ENCODE measurements around the gene MRNIP.

DNA sequence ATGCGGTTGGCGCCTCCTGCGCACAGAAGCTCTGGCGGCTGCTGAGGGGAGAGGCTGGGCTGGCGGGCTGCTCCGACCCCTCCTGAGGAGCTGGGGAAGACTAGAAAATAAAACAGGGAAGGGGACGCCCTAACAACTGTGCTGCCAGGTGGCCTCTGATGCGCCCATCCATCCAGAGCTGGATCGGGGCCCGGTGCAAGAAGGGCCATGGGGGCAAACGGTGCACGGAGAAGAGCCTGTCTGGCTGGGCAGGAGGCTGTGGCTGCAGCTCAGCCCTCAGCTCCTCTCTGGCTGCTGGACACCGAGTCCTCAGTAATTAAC is 21.0 kb upstream of the MRNIP start:
- TF ChIP-seq TEAD4 (IDR thresholded peaks at IDR 0.05; ENCODE audit: low read depth, low read length) (no peak), KDM5A (IDR thresholded peaks at IDR 0.05; ENCODE audit: low read length) (no peak), TBP (IDR thresholded peaks at IDR 0.05; ENCODE audit: low read depth, low read length) (no peak), YY1 (IDR thresholded peaks at IDR 0.05; ENCODE audit: low read depth, low read length) (no peak), RAD21 (IDR thresholded peaks at IDR 0.05 in 1 of 2, conservative IDR thresholded peaks at IDR 0.05 in 1 of 2; ENCODE audit: low read depth in 2 of 2, low read length in 2 of 2) (no peak), TAF1 (IDR thresholded peaks at IDR 0.05; ENCODE audit: low read depth, low read length) (no peak), JUND (IDR thresholded peaks at IDR 0.05; ENCODE audit: low read length) (no peak), ZNF274 (IDR thresholded peaks at IDR 0.05; ENCODE audit: borderline replicate concordance, extremely low read depth, low read length) (no peak)
- TF ChIP-seq, protein P1, sequence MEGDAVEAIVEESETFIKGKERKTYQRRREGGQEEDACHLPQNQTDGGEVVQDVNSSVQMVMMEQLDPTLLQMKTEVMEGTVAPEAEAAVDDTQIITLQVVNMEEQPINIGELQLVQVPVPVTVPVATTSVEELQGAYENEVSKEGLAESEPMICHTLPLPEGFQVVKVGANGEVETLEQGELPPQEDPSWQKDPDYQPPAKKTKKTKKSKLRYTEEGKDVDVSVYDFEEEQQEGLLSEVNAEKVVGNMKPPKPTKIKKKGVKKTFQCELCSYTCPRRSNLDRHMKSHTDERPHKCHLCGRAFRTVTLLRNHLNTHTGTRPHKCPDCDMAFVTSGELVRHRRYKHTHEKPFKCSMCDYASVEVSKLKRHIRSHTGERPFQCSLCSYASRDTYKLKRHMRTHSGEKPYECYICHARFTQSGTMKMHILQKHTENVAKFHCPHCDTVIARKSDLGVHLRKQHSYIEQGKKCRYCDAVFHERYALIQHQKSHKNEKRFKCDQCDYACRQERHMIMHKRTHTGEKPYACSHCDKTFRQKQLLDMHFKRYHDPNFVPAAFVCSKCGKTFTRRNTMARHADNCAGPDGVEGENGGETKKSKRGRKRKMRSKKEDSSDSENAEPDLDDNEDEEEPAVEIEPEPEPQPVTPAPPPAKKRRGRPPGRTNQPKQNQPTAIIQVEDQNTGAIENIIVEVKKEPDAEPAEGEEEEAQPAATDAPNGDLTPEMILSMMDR (IDR thresholded peaks at IDR 0.05; ENCODE audit: control extremely low read depth in 1 of 3, insufficient read depth in 1 of 3, low read depth in 1 of 3, low read length in 3 of 3) = no peak
- TF ChIP-seq, protein P2, sequence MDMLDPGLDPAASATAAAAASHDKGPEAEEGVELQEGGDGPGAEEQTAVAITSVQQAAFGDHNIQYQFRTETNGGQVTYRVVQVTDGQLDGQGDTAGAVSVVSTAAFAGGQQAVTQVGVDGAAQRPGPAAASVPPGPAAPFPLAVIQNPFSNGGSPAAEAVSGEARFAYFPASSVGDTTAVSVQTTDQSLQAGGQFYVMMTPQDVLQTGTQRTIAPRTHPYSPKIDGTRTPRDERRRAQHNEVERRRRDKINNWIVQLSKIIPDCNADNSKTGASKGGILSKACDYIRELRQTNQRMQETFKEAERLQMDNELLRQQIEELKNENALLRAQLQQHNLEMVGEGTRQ (IDR thresholded peaks at IDR 0.05; ENCODE audit: low read length) = no peak

Data from H1 (cell line).